WTC11 (cell line): ENCODE results near the gene EIF2B4. TPM values are rescaled to one million over a fixed set of nuclear protein-coding genes. Genes with fewer than 3 reads are reported as not detected.

ENCODE experiments used
- ATAC-seq: fragments of 200-7000 bp; cut with Tn5 transposase; 2 replicates; pipeline ENCODE4 v1.10.0; 2021; ENCODE audit warnings: mild to moderate bottlenecking, moderate library complexity
- CTCF ChIA-PET: fragments of 300-600 bp; sonication (Branson Sonifier 250); formaldehyde crosslinking; loops from one replicate; lab custom pipeline; 2021; ENCODE audit warnings: antibody characterized with exemption; lab: Charles Lee
- POLR2A ChIA-PET: fragments of 350-600 bp; sonication (Branson Sonifier 250); formaldehyde crosslinking; loops from one replicate; lab custom pipeline; 2021; ENCODE audit warnings: antibody characterized with exemption; lab: Charles Lee
- DNase-seq: peaks from one replicate; pipeline ENCODE4 v3.0.0; 2021; ENCODE audit warnings: low spot score
- H3K27ac Mint-ChIP-seq: 2 replicates; pipeline ENCODE4 v1.8.0; 2021; ENCODE audit warnings: mixed read lengths
- H3K27me3 Mint-ChIP-seq: 2 replicates; pipeline ENCODE4 v1.8.0; 2021; ENCODE audit warnings: low read depth, mild to moderate bottlenecking, moderate library complexity, mixed read lengths
- H3K36me3 Mint-ChIP-seq: 2 replicates; pipeline ENCODE4 v1.8.0; 2021; ENCODE audit warnings: mixed read lengths
- H3K4me1 Mint-ChIP-seq: 2 replicates; pipeline ENCODE4 v1.8.0; 2022; ENCODE audit warnings: mixed read lengths
- H3K4me3 Mint-ChIP-seq: 2 replicates; pipeline ENCODE4 v1.8.0; 2021; ENCODE audit warnings: mild to moderate bottlenecking, moderate library complexity, mixed read lengths
- H3K9me3 Mint-ChIP-seq: 2 replicates; pipeline ENCODE4 v1.8.0; 2021; ENCODE audit warnings: mixed read lengths
- CBFB ChIP-seq: sonication (generic); formaldehyde crosslinking; IDR thresholded peaks from 2 replicates; pipeline ENCODE4 v1.8.1; 2022; ENCODE audit warnings: mild to moderate bottlenecking, low read depth, missing genetic modification reagents
- CREB1 ChIP-seq: sonication (generic); formaldehyde crosslinking; IDR thresholded peaks from 2 replicates; pipeline ENCODE4 v1.8.0; 2023; ENCODE audit warnings: mild to moderate bottlenecking, missing genetic modification reagents
- CREM ChIP-seq: sonication (generic); formaldehyde crosslinking; IDR thresholded peaks from 2 replicates; pipeline ENCODE4 v1.8.1; 2022; ENCODE audit warnings: mild to moderate bottlenecking, missing genetic modification reagents, moderate library complexity
- ERG ChIP-seq: fragments of 250-450 bp; sonication (Bioruptor Pico); IDR thresholded peaks from 2 replicates; pipeline ENCODE4 v1.8.0; 2021; ENCODE audit warnings: mild to moderate bottlenecking
- ESRRA ChIP-seq: sonication (generic); formaldehyde crosslinking; IDR thresholded peaks from 2 replicates; pipeline ENCODE4 v1.8.1; 2022; ENCODE audit warnings: mild to moderate bottlenecking, missing genetic modification reagents, borderline replicate concordance
- FOXJ3 ChIP-seq: sonication (generic); formaldehyde crosslinking; IDR thresholded peaks from 2 replicates; pipeline ENCODE4 v1.9.0; 2021; ENCODE audit warnings: missing genetic modification reagents, mild to moderate bottlenecking, borderline replicate concordance
- HMGA2 ChIP-seq: fragments of 250-450 bp; sonication (Bioruptor Pico); IDR thresholded peaks from 2 replicates; pipeline ENCODE4 v1.4.0; 2021; ENCODE audit warnings: mild to moderate bottlenecking, moderate library complexity
- IRF2 ChIP-seq: sonication (generic); formaldehyde crosslinking; IDR thresholded peaks from 2 replicates; pipeline ENCODE4 v1.8.0; 2022; ENCODE audit warnings: low read depth, missing genetic modification reagents, borderline replicate concordance
- JUN ChIP-seq: sonication (generic); formaldehyde crosslinking; IDR thresholded peaks from 2 replicates; pipeline ENCODE4 v1.8.0; 2023; ENCODE audit warnings: mild to moderate bottlenecking, missing genetic modification reagents
- MXD4 ChIP-seq: fragments of 250-450 bp; sonication (Bioruptor Pico); IDR thresholded peaks from 2 replicates; pipeline ENCODE4 v1.8.0; 2021; ENCODE audit warnings: mild to moderate bottlenecking, moderate library complexity, borderline replicate concordance
- MYBL2 ChIP-seq: sonication (generic); formaldehyde crosslinking; IDR thresholded peaks from 2 replicates; pipeline ENCODE4 v1.8.1; 2023; ENCODE audit warnings: mild to moderate bottlenecking, moderate library complexity, missing genetic modification reagents
- NR1H2 ChIP-seq: sonication (generic); formaldehyde crosslinking; IDR thresholded peaks from 2 replicates; pipeline ENCODE4 v1.9.0; 2021; ENCODE audit warnings: mild to moderate bottlenecking, moderate library complexity, missing genetic modification reagents
- NR3C1 ChIP-seq: sonication (generic); formaldehyde crosslinking; conservative IDR thresholded peaks from 2 replicates; pipeline ENCODE4 v1.8.1; 2023; ENCODE audit warnings: low read depth, mild to moderate bottlenecking, missing genetic modification reagents
- RELA ChIP-seq: sonication (generic); formaldehyde crosslinking; IDR thresholded peaks from 2 replicates; pipeline ENCODE4 v1.8.1; 2022; ENCODE audit warnings: missing genetic modification reagents, mild to moderate bottlenecking, borderline replicate concordance
- RORB ChIP-seq: fragments of 250-450 bp; sonication (Bioruptor Pico); IDR thresholded peaks from 2 replicates; pipeline ENCODE4 v1.9.0; 2021; ENCODE audit warnings: mild to moderate bottlenecking
- SOX15 ChIP-seq: fragments of 250-450 bp; sonication (Bioruptor Pico); IDR thresholded peaks from 2 replicates; pipeline ENCODE4 v1.9.0; 2021; ENCODE audit warnings: mild to moderate bottlenecking
- ZBTB43 ChIP-seq: sonication (generic); formaldehyde crosslinking; IDR thresholded peaks from 2 replicates; pipeline ENCODE4 v1.8.1; 2023; ENCODE audit warnings: mild to moderate bottlenecking, missing genetic modification reagents
- ZNF138 ChIP-seq: sonication (generic); formaldehyde crosslinking; conservative IDR thresholded peaks from 2 replicates; pipeline ENCODE4 v1.8.1; 2022; ENCODE audit warnings: mild to moderate bottlenecking, moderate library complexity, missing genetic modification reagents
- ZNF232 ChIP-seq: sonication (generic); formaldehyde crosslinking; IDR thresholded peaks from 2 replicates; pipeline ENCODE4 v1.8.0; 2022; ENCODE audit warnings: mild to moderate bottlenecking, missing genetic modification reagents
- ZNF512 ChIP-seq: sonication (generic); formaldehyde crosslinking; IDR thresholded peaks from 2 replicates; pipeline ENCODE4 v1.8.1; 2022; ENCODE audit warnings: missing genetic modification reagents, borderline replicate concordance
- ZNF671 ChIP-seq: fragments of 250-450 bp; sonication (Bioruptor Pico); IDR thresholded peaks from 2 replicates; pipeline ENCODE4 v1.8.0; 2021; ENCODE audit warnings: mild to moderate bottlenecking
- total RNA-seq: library from RNA; stranded (reverse); gene quantifications from 3 replicates; pipeline ENCODE4 v1.2.3, GENCODE V29; 2021
- TF ChIP-seq, protein P1 (sequence below): sonication (generic); formaldehyde crosslinking; IDR thresholded peaks from 2 replicates; pipeline ENCODE4 v1.8.0; 2022; ENCODE audit warnings: missing genetic modification reagents
- TF ChIP-seq, protein P2 (sequence below): sonication (generic); formaldehyde crosslinking; IDR thresholded peaks from 2 replicates; pipeline ENCODE4 v1.8.0; 2022; ENCODE audit warnings: mild to moderate bottlenecking, missing genetic modification reagents
- TF ChIP-seq, protein P3 (sequence below): fragments of 250-450 bp; sonication (Bioruptor Pico); IDR thresholded peaks from 2 replicates; pipeline ENCODE4 v1.9.0; 2021; ENCODE audit warnings: mild to moderate bottlenecking
- TF ChIP-seq, protein P4 (sequence below): sonication (generic); formaldehyde crosslinking; conservative IDR thresholded peaks from 2 replicates; pipeline ENCODE4 v1.8.1; 2022; ENCODE audit warnings: mild to moderate bottlenecking, missing genetic modification reagents

EIF2B4 gene
- total RNA-seq, 1 experiment from 2014 or later, result 49.1 TPM

GRCh38 chr2:27356056-27356381 lies 14.1 kb downstream of the EIF2B4 start (continued):
- TF ChIP-seq, protein P1, sequence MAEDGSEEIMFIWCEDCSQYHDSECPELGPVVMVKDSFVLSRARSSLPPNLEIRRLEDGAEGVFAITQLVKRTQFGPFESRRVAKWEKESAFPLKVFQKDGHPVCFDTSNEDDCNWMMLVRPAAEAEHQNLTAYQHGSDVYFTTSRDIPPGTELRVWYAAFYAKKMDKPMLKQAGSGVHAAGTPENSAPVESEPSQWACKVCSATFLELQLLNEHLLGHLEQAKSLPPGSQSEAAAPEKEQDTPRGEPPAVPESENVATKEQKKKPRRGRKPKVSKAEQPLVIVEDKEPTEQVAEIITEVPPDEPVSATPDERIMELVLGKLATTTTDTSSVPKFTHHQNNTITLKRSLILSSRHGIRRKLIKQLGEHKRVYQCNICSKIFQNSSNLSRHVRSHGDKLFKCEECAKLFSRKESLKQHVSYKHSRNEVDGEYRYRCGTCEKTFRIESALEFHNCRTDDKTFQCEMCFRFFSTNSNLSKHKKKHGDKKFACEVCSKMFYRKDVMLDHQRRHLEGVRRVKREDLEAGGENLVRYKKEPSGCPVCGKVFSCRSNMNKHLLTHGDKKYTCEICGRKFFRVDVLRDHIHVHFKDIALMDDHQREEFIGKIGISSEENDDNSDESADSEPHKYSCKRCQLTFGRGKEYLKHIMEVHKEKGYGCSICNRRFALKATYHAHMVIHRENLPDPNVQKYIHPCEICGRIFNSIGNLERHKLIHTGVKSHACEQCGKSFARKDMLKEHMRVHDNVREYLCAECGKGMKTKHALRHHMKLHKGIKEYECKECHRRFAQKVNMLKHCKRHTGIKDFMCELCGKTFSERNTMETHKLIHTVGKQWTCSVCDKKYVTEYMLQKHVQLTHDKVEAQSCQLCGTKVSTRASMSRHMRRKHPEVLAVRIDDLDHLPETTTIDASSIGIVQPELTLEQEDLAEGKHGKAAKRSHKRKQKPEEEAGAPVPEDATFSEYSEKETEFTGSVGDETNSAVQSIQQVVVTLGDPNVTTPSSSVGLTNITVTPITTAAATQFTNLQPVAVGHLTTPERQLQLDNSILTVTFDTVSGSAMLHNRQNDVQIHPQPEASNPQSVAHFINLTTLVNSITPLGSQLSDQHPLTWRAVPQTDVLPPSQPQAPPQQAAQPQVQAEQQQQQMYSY (CRISPR knock-in tag), result no peak
- TF ChIP-seq HMGA2, result no peak
- no peak for TF ChIP-seq RELA
- TF ChIP-seq CBFB, result no peak
- TF ChIP-seq, protein P2, sequence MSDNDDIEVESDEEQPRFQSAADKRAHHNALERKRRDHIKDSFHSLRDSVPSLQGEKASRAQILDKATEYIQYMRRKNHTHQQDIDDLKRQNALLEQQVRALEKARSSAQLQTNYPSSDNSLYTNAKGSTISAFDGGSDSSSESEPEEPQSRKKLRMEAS (CRISPR knock-in tag), result no peak
- no peak for TF ChIP-seq CREM (CRISPR knock-in tag)
- TF ChIP-seq ERG, result no peak
- TF ChIP-seq NR3C1 (CRISPR knock-in tag), result no peak
- no peak for TF ChIP-seq MXD4 (CRISPR knock-in tag)
- no peak for TF ChIP-seq ZNF232
- no peak for TF ChIP-seq ZBTB43 (CRISPR knock-in tag)
- TF ChIP-seq RORB (CRISPR knock-in tag), result no peak

DNA sequence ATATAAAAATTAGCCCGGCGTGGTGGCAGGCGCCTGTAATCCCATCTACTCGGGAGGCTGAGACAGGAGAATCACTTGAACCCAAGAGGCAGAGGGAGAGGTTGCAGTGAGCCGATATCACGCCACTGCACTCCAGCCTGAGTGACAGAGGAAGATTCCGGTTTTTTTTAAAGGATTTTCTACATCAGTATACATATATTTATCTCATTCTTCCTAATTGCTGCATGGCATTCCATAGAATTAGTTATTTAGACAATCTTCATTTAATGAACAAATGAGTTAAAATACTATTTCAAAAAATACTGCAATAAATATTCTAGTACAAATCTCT lies 15.6 kb downstream of the EIF2B4 start:
- Mint-ChIP-seq H3K4me3 (peak overlapping the region; percentile 93), H3K27me3 (no peaks in the 10 kb centered on the region), H3K4me1 (peaks cover 41% of the 10 kb centered on the region), H3K9me3 (peaks cover 8% of the 10 kb centered on the region), H3K27ac (0 out of 2 replicates have a peak overlapping the region, but pooled peaks have one; percentile 89), H3K36me3 (peaks cover 19% of the 10 kb centered on the region)
- DNase-seq (no peak), ATAC-seq (no peak)
- ChIA-PET POLR2A (no interaction called here), CTCF (interaction anchor here (0.7 to 1.4 kb wide), 3 partner anchors 9 to 329 kb away, joined by 3 to 6 read pairs (median 4); no protein-coding TSS in a partner anchor)
- TF ChIP-seq, protein P1 (CRISPR knock-in tag), result no peak
- TF ChIP-seq JUN (CRISPR knock-in tag) (no peak), ZNF512 (CRISPR knock-in tag) (no peak), MYBL2 (CRISPR knock-in tag) (no peak), CREB1 (CRISPR knock-in tag) (no peak), SOX15 (CRISPR knock-in tag) (no peak), ERG (no peak), MXD4 (CRISPR knock-in tag) (no peak), FOXJ3 (CRISPR knock-in tag) (no peak), ESRRA (CRISPR knock-in tag) (no peak), IRF2 (CRISPR knock-in tag) (no peak), NR1H2 (CRISPR knock-in tag) (no peak), ZNF138 (no peak), ZNF671 (CRISPR knock-in tag) (no peak)
- TF ChIP-seq, protein P3, sequence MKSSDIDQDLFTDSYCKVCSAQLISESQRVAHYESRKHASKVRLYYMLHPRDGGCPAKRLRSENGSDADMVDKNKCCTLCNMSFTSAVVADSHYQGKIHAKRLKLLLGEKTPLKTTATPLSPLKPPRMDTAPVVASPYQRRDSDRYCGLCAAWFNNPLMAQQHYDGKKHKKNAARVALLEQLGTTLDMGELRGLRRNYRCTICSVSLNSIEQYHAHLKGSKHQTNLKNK (CRISPR knock-in tag), result no peak
- TF ChIP-seq, protein P4, sequence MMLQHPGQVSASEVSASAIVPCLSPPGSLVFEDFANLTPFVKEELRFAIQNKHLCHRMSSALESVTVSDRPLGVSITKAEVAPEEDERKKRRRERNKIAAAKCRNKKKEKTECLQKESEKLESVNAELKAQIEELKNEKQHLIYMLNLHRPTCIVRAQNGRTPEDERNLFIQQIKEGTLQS (CRISPR knock-in tag), result no peak
